ENCODE results near the gene SLC41A1. TPM values are rescaled to one million over a fixed set of nuclear protein-coding genes. Genes with fewer than 3 reads are reported as not detected.

The SLC41A1 gene
- total and polyA plus RNA-seq, 2 experiments from 2014 or later, result 11.8 to 30.0 TPM

DNA sequence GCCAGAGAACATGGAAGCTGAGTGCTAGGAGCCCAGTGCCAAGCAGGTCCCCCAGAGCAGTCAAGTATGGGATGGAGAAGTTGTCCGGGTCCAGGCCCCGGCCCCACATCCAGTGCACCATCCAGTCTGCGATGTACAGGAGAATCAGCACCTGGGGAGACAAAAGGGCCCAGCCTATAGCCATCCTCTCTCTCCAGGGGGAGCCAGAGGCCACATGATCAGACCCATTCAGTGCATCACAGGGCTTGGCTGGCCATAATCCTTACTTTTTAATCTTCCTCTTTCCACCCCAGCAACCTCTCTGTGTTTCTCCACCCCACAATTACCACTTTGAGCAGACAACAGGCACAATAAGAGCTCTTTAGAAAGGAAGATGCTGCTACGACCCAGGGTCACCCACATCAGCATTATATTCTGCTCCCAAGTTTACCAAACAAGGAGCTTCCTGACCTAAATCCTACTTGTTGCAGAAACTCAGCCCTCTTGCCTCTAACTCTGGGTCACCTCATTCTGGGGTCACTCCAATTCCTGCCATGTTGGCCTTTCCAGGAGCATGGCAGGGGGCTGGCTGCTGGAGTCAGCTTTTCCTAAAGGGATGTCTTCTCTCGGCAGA is 21.3 kb downstream of the SLC41A1 start (continued):
- no peak for TF ChIP-seq NANOG (IDR thresholded peaks at IDR 0.05; ENCODE audit: borderline replicate concordance)

DNA sequence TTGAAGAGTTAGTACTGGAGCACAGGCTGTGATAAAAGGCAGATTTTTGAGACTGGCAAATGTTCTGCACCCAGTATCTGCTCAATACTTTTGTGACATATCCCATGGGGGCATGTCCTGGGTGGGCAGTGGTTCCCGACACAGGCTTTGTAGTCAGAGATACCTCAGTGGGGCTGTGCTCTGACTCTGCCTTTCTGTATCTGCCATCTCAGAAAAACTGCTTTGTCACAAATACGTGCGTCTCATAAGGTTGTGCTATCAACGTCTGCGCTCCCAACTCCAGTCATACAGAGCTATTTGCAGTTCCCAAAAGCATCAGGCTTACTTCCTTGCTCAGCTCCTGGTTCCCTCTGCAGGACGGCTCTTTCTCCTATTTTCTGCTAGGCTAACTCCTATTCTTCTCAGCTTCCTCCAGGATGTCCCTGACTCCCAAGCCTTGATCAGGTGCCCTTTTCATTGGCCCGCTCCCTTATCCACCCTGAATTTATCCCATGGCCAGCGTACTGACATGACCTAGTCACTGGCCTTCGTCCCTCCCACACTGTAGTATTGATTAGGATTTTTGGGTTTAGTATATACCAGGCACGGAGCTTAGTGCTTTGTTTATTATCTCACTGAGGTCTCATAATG is 25.6 kb downstream of the SLC41A1 start:
- H2AFZ ChIP-seq, result no peak overlapping the region
- peaks cover 1% of the 10 kb centered on the region for H3K27me3 Mint-ChIP-seq (ENCODE audit: insufficient read depth, low read depth, poor library complexity)
- no peak for TF ChIP-seq ZNF114 (CRISPR knock-in tag; IDR thresholded peaks at IDR 0.05)
- TF ChIP-seq, protein P1, sequence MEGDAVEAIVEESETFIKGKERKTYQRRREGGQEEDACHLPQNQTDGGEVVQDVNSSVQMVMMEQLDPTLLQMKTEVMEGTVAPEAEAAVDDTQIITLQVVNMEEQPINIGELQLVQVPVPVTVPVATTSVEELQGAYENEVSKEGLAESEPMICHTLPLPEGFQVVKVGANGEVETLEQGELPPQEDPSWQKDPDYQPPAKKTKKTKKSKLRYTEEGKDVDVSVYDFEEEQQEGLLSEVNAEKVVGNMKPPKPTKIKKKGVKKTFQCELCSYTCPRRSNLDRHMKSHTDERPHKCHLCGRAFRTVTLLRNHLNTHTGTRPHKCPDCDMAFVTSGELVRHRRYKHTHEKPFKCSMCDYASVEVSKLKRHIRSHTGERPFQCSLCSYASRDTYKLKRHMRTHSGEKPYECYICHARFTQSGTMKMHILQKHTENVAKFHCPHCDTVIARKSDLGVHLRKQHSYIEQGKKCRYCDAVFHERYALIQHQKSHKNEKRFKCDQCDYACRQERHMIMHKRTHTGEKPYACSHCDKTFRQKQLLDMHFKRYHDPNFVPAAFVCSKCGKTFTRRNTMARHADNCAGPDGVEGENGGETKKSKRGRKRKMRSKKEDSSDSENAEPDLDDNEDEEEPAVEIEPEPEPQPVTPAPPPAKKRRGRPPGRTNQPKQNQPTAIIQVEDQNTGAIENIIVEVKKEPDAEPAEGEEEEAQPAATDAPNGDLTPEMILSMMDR (conservative IDR thresholded peaks at IDR 0.05; ENCODE audit: low read depth in 2 of 2), result 0 out of 4 replicates have a peak, but pooled peaks of 1 of the 2 experiments have one; percentile 14
- peak; percentile 45; the same call in 2 of the 3 replicates for ATAC-seq
- peak; percentile 40 for DNase-seq (ENCODE audit: low spot score)
- H3F3A ChIP-seq (replicated peaks; ENCODE audit: low read depth), result peaks cover 9% of the 10 kb centered on the region; the same call in 1 of the 2 replicates
- peaks cover 6% of the 10 kb centered on the region; the same call in 1 of the 2 replicates for H3K36me3 ChIP-seq (ENCODE audit: insufficient read depth)
- no peaks in the 10 kb centered on the region for H3K9me3 Mint-ChIP-seq
- no peaks in the 10 kb centered on the region for H3K27me3 ChIP-seq (ENCODE audit: insufficient read depth)
- H3K27ac ChIP-seq (ENCODE audit: low read depth), result no peak overlapping the region
- peaks cover 13% of the 10 kb centered on the region for H3K36me3 Mint-ChIP-seq (ENCODE audit: low read depth)
- no peak overlapping the region for H3K27ac Mint-ChIP-seq
- 0 out of 2 replicates have a peak, but pooled peaks cover 4% of the 10 kb centered on the region for H3K4me1 ChIP-seq (ENCODE audit: insufficient read depth)
- no peak overlapping the region for H3K4me3 Mint-ChIP-seq
- no peaks in the 10 kb centered on the region for H3K9me2 ChIP-seq (ENCODE audit: insufficient read depth)
- no peak overlapping the region for H3K4me2 ChIP-seq
- H3K79me2 ChIP-seq (replicated peaks; ENCODE audit: insufficient read depth), result no peaks in the 10 kb centered on the region
- H3K4me3 ChIP-seq, result no peak overlapping the region
- H3K4me1 Mint-ChIP-seq, result no peaks in the 10 kb centered on the region; the same call in 2 of the 3 replicates
- H4K20me1 ChIP-seq (replicated peaks; ENCODE audit: insufficient read depth), result no peaks in the 10 kb centered on the region

DNA sequence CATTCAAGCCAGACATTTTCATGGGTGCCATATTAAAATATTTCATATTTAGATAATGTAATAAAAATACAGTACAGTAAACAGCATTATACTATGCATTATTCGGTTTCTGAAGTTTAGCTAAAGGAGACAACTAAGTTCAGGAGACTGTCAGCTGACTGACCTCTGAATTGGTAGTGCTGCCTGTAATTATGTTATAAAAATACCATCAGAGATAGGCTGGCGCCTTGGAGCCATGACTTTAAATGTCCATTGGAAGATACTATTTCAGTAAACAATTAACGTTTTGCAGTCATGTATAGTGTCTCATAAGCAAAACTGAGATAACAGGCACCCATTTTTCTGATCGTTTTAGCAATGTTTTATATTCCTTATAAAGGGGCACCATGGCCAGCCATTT is 26.4 kb downstream of the SLC41A1 start:
- no peaks in the 10 kb centered on the region for H3K79me2 ChIP-seq (replicated peaks; ENCODE audit: insufficient read depth)
- H3K36me3 ChIP-seq (ENCODE audit: insufficient read depth), result no peaks in the 10 kb centered on the region; the same call in 1 of the 2 replicates
- H3K27ac ChIP-seq (ENCODE audit: low read depth), result no peak overlapping the region
- peaks cover 13% of the 10 kb centered on the region for H3K36me3 Mint-ChIP-seq (ENCODE audit: low read depth)
- H3K4me3 ChIP-seq, result no peak overlapping the region
- no peak overlapping the region for H2AFZ ChIP-seq
- DNase-seq (ENCODE audit: low spot score) (no peak), ATAC-seq (no peak)
- H3K27me3 Mint-ChIP-seq (ENCODE audit: insufficient read depth, low read depth, poor library complexity), result peaks cover 1% of the 10 kb centered on the region
- no peak overlapping the region for H3K27ac Mint-ChIP-seq
- no peak for TF ChIP-seq NANOG (IDR thresholded peaks at IDR 0.05; ENCODE audit: borderline replicate concordance)
- TF ChIP-seq, protein P2, sequence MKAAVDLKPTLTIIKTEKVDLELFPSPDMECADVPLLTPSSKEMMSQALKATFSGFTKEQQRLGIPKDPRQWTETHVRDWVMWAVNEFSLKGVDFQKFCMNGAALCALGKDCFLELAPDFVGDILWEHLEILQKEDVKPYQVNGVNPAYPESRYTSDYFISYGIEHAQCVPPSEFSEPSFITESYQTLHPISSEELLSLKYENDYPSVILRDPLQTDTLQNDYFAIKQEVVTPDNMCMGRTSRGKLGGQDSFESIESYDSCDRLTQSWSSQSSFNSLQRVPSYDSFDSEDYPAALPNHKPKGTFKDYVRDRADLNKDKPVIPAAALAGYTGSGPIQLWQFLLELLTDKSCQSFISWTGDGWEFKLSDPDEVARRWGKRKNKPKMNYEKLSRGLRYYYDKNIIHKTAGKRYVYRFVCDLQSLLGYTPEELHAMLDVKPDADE (IDR thresholded peaks at IDR 0.05), result no peak
- TF ChIP-seq JUNB (IDR thresholded peaks at IDR 0.05; ENCODE audit: unreplicated experiment), result no peak
- TF ChIP-seq STAT1 (IDR thresholded peaks at IDR 0.05; ENCODE audit: unreplicated experiment), result no peak
- TF ChIP-seq, protein P1 (conservative IDR thresholded peaks at IDR 0.05; ENCODE audit: low read depth in 2 of 2), result no peak
- TF ChIP-seq POLR2AphosphoS5 (IDR thresholded peaks at IDR 0.05; ENCODE audit: low read depth), result no peak
- 0 out of 2 replicates have a peak, but pooled peaks cover 3% of the 10 kb centered on the region for H3F3A ChIP-seq (replicated peaks; ENCODE audit: low read depth)
- no peak overlapping the region for H3K4me3 Mint-ChIP-seq
- H3K27me3 ChIP-seq (ENCODE audit: insufficient read depth), result no peaks in the 10 kb centered on the region
- H3K4me2 ChIP-seq, result no peak overlapping the region
- H3K4me1 ChIP-seq (ENCODE audit: insufficient read depth), result no peaks in the 10 kb centered on the region
- H4K20me1 ChIP-seq (replicated peaks; ENCODE audit: insufficient read depth), result no peaks in the 10 kb centered on the region
- no peaks in the 10 kb centered on the region for H3K9me2 ChIP-seq (ENCODE audit: insufficient read depth)
- H3K4me1 Mint-ChIP-seq, result no peaks in the 10 kb centered on the region; the same call in 2 of the 3 replicates
- H3K9me3 Mint-ChIP-seq, result no peaks in the 10 kb centered on the region
